Mesodermal cell (in vitro differentiated cells): ENCODE data around the gene APRT.

Experiments used
- H3K27ac ChIP-seq: 2 replicates; pipeline ENCODE4 v1.7.0; 2013; ENCODE audit warnings: mild to moderate bottlenecking, low read depth, low read length, moderate library complexity; ENCODE audit not compliant: severe bottlenecking
- H3K36me3 ChIP-seq: 2 replicates; pipeline ENCODE4 v1.7.1; 2013; ENCODE audit warnings: mild to moderate bottlenecking, low read length, moderate library complexity; ENCODE audit not compliant: control insufficient read depth, insufficient read depth
- H3K4me1 ChIP-seq: one replicate; pipeline ENCODE4 v1.7.1; 2013; ENCODE audit warnings: mild to moderate bottlenecking, low read length; ENCODE audit not compliant: insufficient read depth, control insufficient read depth, poor library complexity, severe bottlenecking
- H3K4me3 ChIP-seq: 2 replicates; pipeline ENCODE4 v1.7.0; 2013; ENCODE audit warnings: low read length, control low read depth, mild to moderate bottlenecking; ENCODE audit not compliant: insufficient read depth, poor library complexity, severe bottlenecking; ENCODE audit errors: extremely low read depth
- H3K9me3 ChIP-seq: 2 replicates; pipeline ENCODE4 v1.7.1; 2013; ENCODE audit warnings: mild to moderate bottlenecking, low read length, moderate library complexity; ENCODE audit not compliant: control insufficient read depth
- WGBS, 2 experiments: methylation state at CpG; one replicate each; pipeline ENCODE4 v1.1.5; 2013; ENCODE audit warnings: missing lambda C conversion rate in 2 of 2; ENCODE audit not compliant: insufficient coverage in 2 of 2; 5-methylcytosine and 5-hydroxymethylcytosine counted together

APRT gene

DNA sequence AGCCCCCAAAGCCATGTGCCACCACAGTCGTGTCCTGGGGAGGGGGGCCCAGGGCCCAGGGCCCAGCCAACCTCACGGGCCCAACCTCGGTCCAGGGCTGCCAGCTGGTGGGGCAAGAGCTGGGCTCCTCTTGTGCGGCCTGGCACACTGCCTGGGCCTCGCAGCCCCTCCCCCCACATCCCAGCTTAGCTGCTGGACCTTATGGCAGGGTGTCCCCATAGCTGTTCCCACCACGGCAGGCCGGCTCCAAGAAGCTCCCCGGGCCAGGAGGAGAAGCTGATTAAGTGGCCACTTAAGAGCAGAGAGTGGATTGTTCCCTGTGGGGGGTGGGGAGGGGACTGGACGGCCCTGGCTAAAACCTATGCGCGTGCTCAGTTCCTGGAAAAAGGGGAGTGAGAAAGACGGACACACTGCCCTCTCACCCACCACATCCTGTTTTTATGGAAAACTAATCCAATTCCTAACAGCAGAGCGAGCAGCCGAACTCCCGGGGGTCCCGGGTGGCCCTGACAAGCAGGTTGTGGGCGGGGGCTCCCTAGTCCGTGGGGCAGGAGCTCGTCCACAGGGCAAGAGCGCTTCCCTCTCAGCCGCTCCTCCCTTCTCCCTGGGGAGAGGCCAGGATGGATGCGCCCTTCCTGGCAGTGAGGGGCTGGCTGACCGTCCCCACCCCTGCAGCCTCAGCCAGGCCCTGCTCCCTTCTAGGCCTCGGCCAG lies 43.5 kb downstream of the APRT start:
- WGBS, 2 experiments, result 81% methylated on average over 14 to 17 of the region's 24 CpGs
- H3K4me1 ChIP-seq, result peaks cover 66% of the 10 kb centered on the region
- peaks cover 6% of the 10 kb centered on the region for H3K36me3 ChIP-seq
- no peak overlapping the region for H3K27ac ChIP-seq
- no peak overlapping the region for H3K4me3 ChIP-seq
- H3K9me3 ChIP-seq, result no peaks in the 10 kb centered on the region

- WGBS, 2 experiments, result 73 to 89% methylated on average over 9 to 10 of the region's 12 CpGs
- Histone ChIP-seq H3K27ac (no peak overlapping the region), H3K4me1 (peaks cover 66% of the 10 kb centered on the region), H3K9me3 (no peaks in the 10 kb centered on the region), H3K4me3 (no peak overlapping the region), H3K36me3 (peaks cover 6% of the 10 kb centered on the region)
Measured at GRCh38 chr16:88767546-88768070, 44.1 kb downstream of the APRT start.

DNA sequence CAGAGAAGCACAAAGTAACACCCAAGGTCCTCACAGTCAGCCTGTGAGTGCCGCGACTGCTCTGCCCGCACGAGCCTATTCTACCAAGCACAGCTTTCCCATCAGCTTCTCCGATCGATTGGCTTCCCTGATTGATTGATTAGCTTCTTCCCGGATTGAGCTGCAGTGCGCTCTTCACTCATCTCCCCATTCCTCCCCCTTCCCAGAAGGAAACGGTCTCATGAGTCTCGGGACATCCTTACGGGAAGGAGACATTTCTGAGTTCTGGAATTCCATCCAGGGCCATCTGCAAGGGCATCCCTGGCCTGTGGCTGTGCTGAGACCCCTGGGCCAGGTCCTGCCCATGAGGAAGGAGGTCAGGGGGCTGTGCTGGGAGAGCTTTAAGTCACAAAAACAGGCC lies 44.8 kb downstream of the APRT start:
- Histone ChIP-seq H3K36me3 (peaks cover 6% of the 10 kb centered on the region), H3K27ac (no peak overlapping the region), H3K9me3 (no peaks in the 10 kb centered on the region), H3K4me1 (peaks cover 68% of the 10 kb centered on the region), H3K4me3 (no peak overlapping the region)
- 93 to 94% methylated on average over 9 to 11 of the region's 11 CpGs for WGBS, 2 experiments

GRCh38 chr16:88764913-88765349 lies 46.8 kb downstream of the APRT start:
- Histone ChIP-seq H3K27ac (no peak overlapping the region), H3K4me1 (peaks cover 61% of the 10 kb centered on the region)
- WGBS, 2 experiments, result 84 to 87% methylated on average over 6 of the region's 9 CpGs

GRCh38 chr16:88764080-88764479 lies 47.6 kb downstream of the APRT start:
- Histone ChIP-seq H3K4me3 (no peak overlapping the region), H3K36me3 (peaks cover 6% of the 10 kb centered on the region), H3K9me3 (no peaks in the 10 kb centered on the region), H3K27ac (no peak overlapping the region), H3K4me1 (peaks cover 63% of the 10 kb centered on the region)
- WGBS, 2 experiments, result 92 to 93% methylated on average over 19 of the region's 19 CpGs

More at GRCh38 chr16:88764913-88765349, 46.8 kb downstream of the APRT start:
- Histone ChIP-seq H3K9me3 (no peaks in the 10 kb centered on the region), H3K4me3 (no peak overlapping the region), H3K36me3 (peaks cover 6% of the 10 kb centered on the region)

- Histone ChIP-seq H3K4me3 (no peak overlapping the region), H3K27ac (peak overlapping the region; percentile 47), H3K4me1 (peaks cover 61% of the 10 kb centered on the region), H3K36me3 (peaks cover 6% of the 10 kb centered on the region), H3K9me3 (no peaks in the 10 kb centered on the region)
- WGBS, 2 experiments, result 31 to 36% methylated on average over 13 to 14 of the region's 14 CpGs
Measured at GRCh38 chr16:88763502-88764053, 48.1 kb downstream of the APRT start.

GRCh38 chr16:88762941-88763340 lies 48.8 kb downstream of the APRT start:
- Histone ChIP-seq H3K36me3 (peaks cover 6% of the 10 kb centered on the region), H3K4me1 (peaks cover 55% of the 10 kb centered on the region), H3K9me3 (no peaks in the 10 kb centered on the region), H3K4me3 (no peak overlapping the region), H3K27ac (peak overlapping the region; percentile 47)
- WGBS, 2 experiments, result 76 to 81% methylated on average over 9 to 10 of the region's 10 CpGs

GRCh38 chr16:88762258-88762870 lies 49.4 kb downstream of the APRT start:
- Histone ChIP-seq H3K27ac (no peak overlapping the region), H3K4me1 (peaks cover 51% of the 10 kb centered on the region), H3K36me3 (peaks cover 6% of the 10 kb centered on the region), H3K4me3 (no peak overlapping the region), H3K9me3 (no peaks in the 10 kb centered on the region)
- 84 to 87% methylated on average over 9 to 14 of the region's 16 CpGs for WGBS, 2 experiments

DNA sequence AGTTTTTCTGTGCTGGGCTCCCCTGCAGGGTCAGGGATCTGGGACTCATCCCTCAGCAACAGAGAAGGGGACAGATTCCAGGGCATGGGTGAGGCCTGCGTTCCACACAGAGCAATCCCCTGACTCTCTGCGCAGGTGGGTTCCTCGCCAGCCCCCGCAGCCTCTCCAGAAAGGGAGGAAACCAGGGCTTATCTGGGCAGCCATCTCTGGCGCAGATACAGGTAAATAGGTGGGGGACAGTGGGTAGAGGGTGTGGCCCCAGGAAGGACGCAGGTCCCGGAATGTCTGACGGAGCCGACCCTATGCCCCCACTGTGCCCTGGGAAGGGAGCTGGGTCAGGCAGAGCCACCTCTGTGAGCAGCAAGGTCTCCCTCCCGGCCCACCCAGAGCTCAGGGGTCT lies 49.9 kb downstream of the APRT start:
- Histone ChIP-seq H3K36me3 (peaks cover 6% of the 10 kb centered on the region), H3K9me3 (no peaks in the 10 kb centered on the region), H3K4me3 (no peak overlapping the region), H3K4me1 (peaks cover 48% of the 10 kb centered on the region), H3K27ac (no peak overlapping the region)
- WGBS, 2 experiments, result 92 to 93% methylated on average over 8 to 10 of the region's 10 CpGs

DNA sequence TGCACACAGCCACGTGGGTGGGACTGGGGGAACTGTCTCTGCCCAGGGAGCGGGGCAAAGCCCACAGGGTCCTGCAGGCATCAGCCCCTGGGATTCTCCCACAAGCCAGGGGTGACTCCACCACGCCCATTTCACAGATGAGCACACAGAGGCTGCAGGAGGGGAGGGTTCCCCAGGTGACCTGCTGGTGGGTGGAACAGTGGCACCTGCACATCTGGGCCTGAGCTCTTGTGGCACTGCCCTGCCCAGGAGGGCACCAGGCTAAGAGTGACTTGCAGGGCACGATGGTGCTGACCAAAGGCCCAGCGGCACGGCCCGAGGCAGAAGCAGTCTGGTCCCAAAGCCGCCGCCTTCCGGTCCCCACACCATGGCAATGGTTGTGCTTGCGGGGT lies 50.6 kb downstream of the APRT start:
- 96 to 97% methylated on average over 10 of the region's 11 CpGs for WGBS, 2 experiments

More for the DNA sequence above, 50.6 kb downstream of the APRT start:
- H3K36me3 ChIP-seq, result peaks cover 6% of the 10 kb centered on the region
- H3K4me3 ChIP-seq, result no peak overlapping the region
- no peaks in the 10 kb centered on the region for H3K9me3 ChIP-seq
- peaks cover 48% of the 10 kb centered on the region for H3K4me1 ChIP-seq
- H3K27ac ChIP-seq, result no peak overlapping the region
